OCI-LY7 (cell line): Measurements from ENCODE around the gene TANC1. TPM values are rescaled to one million over a fixed set of nuclear protein-coding genes. Genes with fewer than 3 reads are reported as not detected.

Experiments
- BruUV-seq: library from RNA; stranded (reverse); fragments of 400-500 nt; replicated peaks from 2 replicates; lab custom pipeline; 2021; lab: Mats Ljungman, UMichigan
- CTCF ChIA-PET: fragments of 300-600 bp; sonication (Branson Sonifier 250); formaldehyde crosslinking; loops from one replicate; lab custom pipeline; 2022; ENCODE audit warnings: antibody characterized with exemption; ENCODE audit not compliant: unreplicated experiment; lab: Charles Lee
- POLR2A ChIA-PET: fragments of 300-600 bp; sonication (Branson Sonifier 250); formaldehyde crosslinking; loops from one replicate; lab custom pipeline; 2022; ENCODE audit warnings: antibody characterized with exemption; lab: Charles Lee
- DNase-seq: peaks from one replicate; pipeline ENCODE4 v3.0.0-alpha.2; 2015; ENCODE audit warnings: low spot score
- H2AFZ ChIP-seq: fragments of 200-600 bp; sonication (generic), shearing (Covaris generic); 2 replicates; pipeline ENCODE4 v1.6.1; 2014; ENCODE audit warnings: mild to moderate bottlenecking, antibody characterized with exemption, low read length, moderate library complexity
- H3K27ac ChIP-seq: fragments of 200-600 bp; sonication (generic); 2 replicates; pipeline ENCODE4 v1.5.1; 2014; ENCODE audit warnings: mixed run types, low read depth, mild to moderate bottlenecking, moderate library complexity, low read length, inconsistent platforms; ENCODE audit not compliant: poor library complexity, severe bottlenecking
- H3K36me3 ChIP-seq: fragments of 200-600 bp; sonication (generic); 2 replicates; pipeline ENCODE4 v1.6.1; 2014; ENCODE audit warnings: mild to moderate bottlenecking, antibody characterized with exemption, low read length, moderate library complexity, mixed read lengths; ENCODE audit not compliant: insufficient read depth
- H3K4me1 ChIP-seq: fragments of 200-600 bp; sonication (generic); 2 replicates; pipeline ENCODE4 v1.5.1; 2014; ENCODE audit warnings: mild to moderate bottlenecking, low read length; ENCODE audit not compliant: insufficient read depth, poor library complexity, severe bottlenecking
- H3K4me2 ChIP-seq: fragments of 200-600 bp; sonication (generic); 2 replicates; pipeline ENCODE4 v1.6.1; 2014; ENCODE audit warnings: mild to moderate bottlenecking, low read length
- H3K4me3 ChIP-seq: fragments of 200-600 bp; sonication (generic); 2 replicates; pipeline ENCODE4 v1.5.1; 2014; ENCODE audit warnings: mild to moderate bottlenecking, low read depth, low read length; ENCODE audit not compliant: poor library complexity, severe bottlenecking
- H3K79me2 ChIP-seq: fragments of 200-600 bp; sonication (generic); 2 replicates; pipeline ENCODE4 v1.6.1; 2016; ENCODE audit warnings: low read depth, mild to moderate bottlenecking, low read length, moderate library complexity, mixed read lengths; ENCODE audit not compliant: insufficient read depth
- H3K9me2 ChIP-seq: fragments of 200-600 bp; sonication (generic); 2 replicates; pipeline ENCODE4 v1.6.1; 2016; ENCODE audit warnings: mild to moderate bottlenecking, low read length, mixed read lengths; ENCODE audit not compliant: insufficient read depth
- H3K9me3 ChIP-seq: fragments of 200-600 bp; sonication (generic); 2 replicates; pipeline ENCODE4 v1.6.1; 2014; ENCODE audit warnings: mild to moderate bottlenecking, mixed run types, low read length, mixed read lengths
- H4K20me1 ChIP-seq: fragments of 200-600 bp; sonication (generic); 2 replicates; pipeline ENCODE4 v1.6.1; 2014; ENCODE audit warnings: mild to moderate bottlenecking, antibody characterized with exemption, low read length, moderate library complexity, mixed read lengths; ENCODE audit not compliant: insufficient read depth
- EZH2phosphoT487 ChIP-seq: fragments of 200-600 bp; sonication (generic); IDR thresholded peaks from 2 replicates; pipeline ENCODE4 v1.6.1; 2018; ENCODE audit warnings: low read depth, borderline replicate concordance, mild to moderate bottlenecking, mixed run types, antibody characterized with exemption, low read length, moderate library complexity, mixed read lengths
- intact Hi-C: fragments of 100-400 bp; cut with micrococcal nuclease; formaldehyde crosslinking; loops from one replicate; pipeline ENCODE4 v1.10.0; 2022; ENCODE audit not compliant: unreplicated experiment
- total RNA-seq, 2 experiments: library from RNA; depleted of rRNA in 1 of 2; stranded (reverse); fragments of >200 nt in 1 of 2; shearing (Covaris generic) in 1 of 2; gene quantifications; 2 replicates each; pipeline ENCODE4 v1.2.3, GENCODE V29; 2014 to 2022
- TF ChIP-seq, protein P1 (sequence below): fragments of 200-600 bp; sonication (generic); conservative IDR thresholded peaks from 2 replicates; pipeline ENCODE4 v1.5.1; 2014; ENCODE audit warnings: mild to moderate bottlenecking, antibody characterized with exemption, low read length, moderate library complexity, mixed read lengths

The TANC1 gene
- total RNA-seq, 2 experiments from 2014 or later: 0.04 TPM; not detected in 1

DNA sequence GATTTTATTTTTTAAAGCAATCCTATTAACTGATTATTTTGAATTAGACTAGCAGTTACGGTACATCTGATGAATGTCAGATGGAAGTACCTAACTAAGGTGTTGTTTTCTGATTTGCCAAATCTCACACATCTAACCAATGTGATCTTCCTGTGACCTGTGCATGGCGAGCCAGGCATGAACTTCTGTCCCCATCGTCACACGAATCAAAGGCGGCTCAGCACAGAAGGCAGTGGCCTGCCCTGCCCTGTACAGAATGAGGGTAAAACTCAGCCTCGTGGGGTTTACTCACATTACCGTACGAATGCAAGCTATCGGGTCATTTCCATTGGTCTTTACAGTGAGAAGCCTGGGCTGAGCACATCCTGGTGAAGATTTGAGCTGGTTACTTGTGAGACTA lies 230.8 kb downstream of the TANC1 start:
- POLR2A ChIA-PET: interaction anchor here (1.6 kb wide), 1 partner anchor 88 kb away, joined by 3 read pairs; no protein-coding TSS in a partner anchor
- no peak overlapping the region for H3K27ac ChIP-seq
- CTCF ChIA-PET: no interaction called here
- no peak for TF ChIP-seq EZH2phosphoT487
- TF ChIP-seq, protein P1, sequence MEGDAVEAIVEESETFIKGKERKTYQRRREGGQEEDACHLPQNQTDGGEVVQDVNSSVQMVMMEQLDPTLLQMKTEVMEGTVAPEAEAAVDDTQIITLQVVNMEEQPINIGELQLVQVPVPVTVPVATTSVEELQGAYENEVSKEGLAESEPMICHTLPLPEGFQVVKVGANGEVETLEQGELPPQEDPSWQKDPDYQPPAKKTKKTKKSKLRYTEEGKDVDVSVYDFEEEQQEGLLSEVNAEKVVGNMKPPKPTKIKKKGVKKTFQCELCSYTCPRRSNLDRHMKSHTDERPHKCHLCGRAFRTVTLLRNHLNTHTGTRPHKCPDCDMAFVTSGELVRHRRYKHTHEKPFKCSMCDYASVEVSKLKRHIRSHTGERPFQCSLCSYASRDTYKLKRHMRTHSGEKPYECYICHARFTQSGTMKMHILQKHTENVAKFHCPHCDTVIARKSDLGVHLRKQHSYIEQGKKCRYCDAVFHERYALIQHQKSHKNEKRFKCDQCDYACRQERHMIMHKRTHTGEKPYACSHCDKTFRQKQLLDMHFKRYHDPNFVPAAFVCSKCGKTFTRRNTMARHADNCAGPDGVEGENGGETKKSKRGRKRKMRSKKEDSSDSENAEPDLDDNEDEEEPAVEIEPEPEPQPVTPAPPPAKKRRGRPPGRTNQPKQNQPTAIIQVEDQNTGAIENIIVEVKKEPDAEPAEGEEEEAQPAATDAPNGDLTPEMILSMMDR: no peak
- H2AFZ ChIP-seq: no peak overlapping the region
- no peak overlapping the region for H3K4me2 ChIP-seq
- no peaks in the 10 kb centered on the region for H3K9me3 ChIP-seq
- H3K36me3 ChIP-seq: no peaks in the 10 kb centered on the region
- no peaks in the 10 kb centered on the region for H3K4me1 ChIP-seq
- H3K4me3 ChIP-seq: no peak overlapping the region
- intact Hi-C loops: no loop called here
- no peaks in the 10 kb centered on the region for H3K9me2 ChIP-seq
- no TSS peak for BruUV-seq
- no peaks in the 10 kb centered on the region for H4K20me1 ChIP-seq
- H3K79me2 ChIP-seq: no peaks in the 10 kb centered on the region
- DNase-seq: no peak

DNA sequence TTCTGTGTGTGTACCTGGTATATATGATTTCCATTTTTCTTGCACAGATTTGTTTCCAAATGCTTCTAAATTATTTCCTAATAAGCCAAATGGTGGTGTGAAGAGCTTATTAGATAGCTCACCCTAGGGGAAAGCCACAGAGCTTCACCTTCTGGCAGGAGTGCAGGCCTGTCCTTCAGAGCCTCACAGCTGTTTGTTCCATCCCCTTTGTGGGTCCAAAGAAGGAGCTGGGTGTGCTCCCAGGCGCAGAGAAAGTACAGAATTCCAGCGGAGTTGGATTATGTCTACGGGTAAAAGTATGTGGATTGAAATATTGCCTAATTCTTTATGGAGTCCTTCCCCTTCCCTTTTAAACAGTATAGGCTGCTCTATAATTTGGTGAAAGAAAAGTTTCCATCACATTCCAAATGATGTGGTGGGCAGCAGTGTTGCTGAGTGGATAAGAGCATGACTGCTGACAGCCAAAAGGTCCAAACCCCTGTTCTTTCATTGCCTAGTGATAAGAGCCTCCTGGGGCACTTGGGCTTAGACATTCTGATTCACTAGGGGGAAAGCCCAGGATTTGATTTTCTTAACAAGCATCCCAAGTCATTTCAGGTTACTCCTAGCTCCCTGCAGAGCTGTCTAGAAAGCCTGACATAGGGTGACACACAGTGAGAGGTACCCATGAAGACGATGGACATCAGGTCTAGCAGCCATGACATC lies 231.5 kb downstream of the TANC1 start:
- H4K20me1 ChIP-seq: no peaks in the 10 kb centered on the region
- H3K9me3 ChIP-seq: no peaks in the 10 kb centered on the region
- no peaks in the 10 kb centered on the region for H3K4me1 ChIP-seq
- no peak overlapping the region for H3K27ac ChIP-seq
- no peak for DNase-seq
- intact Hi-C loops: no loop called here
- BruUV-seq: no TSS peak
- H3K4me3 ChIP-seq: no peak overlapping the region
- ChIA-PET CTCF (no interaction called here), POLR2A (interaction anchor here (1.6 kb wide), 1 partner anchor 87 kb away, joined by 3 read pairs; no protein-coding TSS in a partner anchor)
- H2AFZ ChIP-seq: no peak overlapping the region
- H3K4me2 ChIP-seq: no peak overlapping the region
- no peaks in the 10 kb centered on the region for H3K9me2 ChIP-seq
- H3K79me2 ChIP-seq: no peaks in the 10 kb centered on the region
- TF ChIP-seq EZH2phosphoT487: no peak
- TF ChIP-seq, protein P1: no peak
- no peaks in the 10 kb centered on the region for H3K36me3 ChIP-seq

DNA sequence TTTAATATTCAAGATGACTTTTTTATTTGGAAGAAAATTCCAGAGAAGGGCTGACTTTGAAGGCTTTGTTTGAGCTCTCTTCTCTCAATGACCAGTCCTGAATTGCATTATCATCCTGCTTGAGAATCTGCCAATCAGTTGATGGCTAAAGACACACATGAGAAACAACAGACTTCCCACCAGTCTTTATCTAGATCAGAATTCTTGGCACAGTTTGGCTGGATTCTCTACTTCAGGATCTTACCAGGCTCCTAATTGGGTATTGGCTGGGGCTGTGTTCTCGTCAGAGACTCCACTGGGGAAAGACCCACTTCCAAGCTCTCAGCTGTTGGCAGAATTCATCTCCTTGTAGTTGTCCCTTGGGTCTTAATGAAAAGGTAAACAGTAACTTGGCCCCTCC lies 232.1 kb downstream of the TANC1 start:
- Histone ChIP-seq H2AFZ (no peak overlapping the region), H4K20me1 (no peaks in the 10 kb centered on the region), H3K9me2 (no peaks in the 10 kb centered on the region), H3K79me2 (no peaks in the 10 kb centered on the region), H3K4me2 (no peak overlapping the region), H3K4me3 (no peak overlapping the region), H3K4me1 (no peaks in the 10 kb centered on the region), H3K36me3 (no peaks in the 10 kb centered on the region), H3K27ac (no peak overlapping the region), H3K9me3 (no peaks in the 10 kb centered on the region)
- TF ChIP-seq EZH2phosphoT487: no peak
- TF ChIP-seq, protein P1: no peak
- BruUV-seq: no TSS peak
- DNase-seq: no peak
- POLR2A ChIA-PET: interaction anchor here (1.6 kb wide), 1 partner anchor 87 kb away, joined by 3 read pairs; no protein-coding TSS in a partner anchor
- CTCF ChIA-PET: no interaction called here
- intact Hi-C loops: no loop called here
